Central memory CD8-positive, alpha-beta T cell (primary cell): Measurements from ENCODE around the gene EIF1AD.
A peak's percentile ranks its signal among the peaks of the same experiment; 100 is the strongest.

Experiments used
- ATAC-seq: fragments of 150-1000 bp; cut with Tn5 transposase; replicated peaks from 2 replicates; pipeline ENCODE4 v1.10.0; 2022; ENCODE audit warnings: mild to moderate bottlenecking, moderate FRiP score, moderate number of reproducible peaks; ENCODE audit not compliant: poor library complexity, severe bottlenecking; ENCODE audit errors: extremely low read depth
- DNase-seq, 2 donors: peaks; one replicate each; pipeline ENCODE4 v3.0.0; 2021; ENCODE audit warnings: low spot score in 2 of 2
- H3K27ac Mint-ChIP-seq: one replicate; pipeline ENCODE4 v1.8.0; 2022; ENCODE audit warnings: low read depth, mild to moderate bottlenecking, moderate library complexity, mixed read lengths
- H3K27me3 Mint-ChIP-seq: one replicate; pipeline ENCODE4 v1.8.0; 2022; ENCODE audit warnings: mixed read lengths
- H3K36me3 Mint-ChIP-seq: one replicate; pipeline ENCODE4 v1.8.0; 2022; ENCODE audit warnings: mild to moderate bottlenecking, moderate library complexity, mixed read lengths; ENCODE audit not compliant: insufficient read depth
- H3K4me1 Mint-ChIP-seq: one replicate; pipeline ENCODE4 v1.8.0; 2022; ENCODE audit warnings: mixed read lengths
- H3K4me3 Mint-ChIP-seq: one replicate; pipeline ENCODE4 v1.8.0; 2022; ENCODE audit warnings: mild to moderate bottlenecking, moderate library complexity, mixed read lengths
- H3K9me3 Mint-ChIP-seq: one replicate; pipeline ENCODE4 v1.8.0; 2022; ENCODE audit warnings: mixed read lengths

Gene EIF1AD

GRCh38 chr11:66007201-66007634, 5.3 kb upstream of the EIF1AD start:
- DNase-seq (no peak), ATAC-seq (no peak)
- Mint-ChIP-seq H3K36me3 (peaks cover 15% of the 10 kb centered on the region), H3K27ac (no peak overlapping the region), H3K9me3 (no peaks in the 10 kb centered on the region), H3K27me3 (no peaks in the 10 kb centered on the region), H3K4me3 (no peak overlapping the region), H3K4me1 (peaks cover 12% of the 10 kb centered on the region)

GRCh38 chr11:66006891-66007176, 4.9 kb upstream of the EIF1AD start:
- no peak for ATAC-seq
- Mint-ChIP-seq H3K27me3 (no peaks in the 10 kb centered on the region), H3K36me3 (peaks cover 19% of the 10 kb centered on the region), H3K4me3 (no peak overlapping the region), H3K27ac (no peak overlapping the region), H3K4me1 (peaks cover 16% of the 10 kb centered on the region), H3K9me3 (no peaks in the 10 kb centered on the region)
- no peak for DNase-seq

- DNase-seq (no peak), ATAC-seq (no peak)
- Mint-ChIP-seq H3K4me3 (no peak overlapping the region), H3K27ac (no peak overlapping the region), H3K9me3 (no peaks in the 10 kb centered on the region), H3K27me3 (no peaks in the 10 kb centered on the region), H3K36me3 (peaks cover 24% of the 10 kb centered on the region), H3K4me1 (peaks cover 21% of the 10 kb centered on the region)
Observed at GRCh38 chr11:66006134-66006890, 4.4 kb upstream of the EIF1AD start.

GRCh38 chr11:66004186-66004585, 2.2 kb upstream of the EIF1AD start:
- no peaks in the 10 kb centered on the region for H3K9me3 Mint-ChIP-seq
- DNase-seq: no peak
- no peak overlapping the region for H3K4me3 Mint-ChIP-seq
- ATAC-seq: no peak
- no peak overlapping the region for H3K27ac Mint-ChIP-seq
- peaks cover 32% of the 10 kb centered on the region for H3K36me3 Mint-ChIP-seq
- H3K27me3 Mint-ChIP-seq: no peaks in the 10 kb centered on the region
- peaks cover 32% of the 10 kb centered on the region for H3K4me1 Mint-ChIP-seq

GRCh38 chr11:66003291-66003690, 1.3 kb upstream of the EIF1AD start:
- Mint-ChIP-seq H3K36me3 (peaks cover 41% of the 10 kb centered on the region), H3K9me3 (no peaks in the 10 kb centered on the region), H3K27me3 (no peaks in the 10 kb centered on the region), H3K4me3 (peak overlapping the region; percentile 98), H3K4me1 (peaks cover 32% of the 10 kb centered on the region), H3K27ac (peak overlapping the region; percentile 98)
- DNase-seq: no peak
- ATAC-seq: no peak

GRCh38 chr11:66002648-66003225, 780 bp upstream of the EIF1AD start:
- H3K4me3 Mint-ChIP-seq: peak overlapping the region; percentile 98
- peak; percentile 65 for ATAC-seq
- no peaks in the 10 kb centered on the region for H3K27me3 Mint-ChIP-seq
- H3K9me3 Mint-ChIP-seq: no peaks in the 10 kb centered on the region
- H3K27ac Mint-ChIP-seq: peak overlapping the region; percentile 98
- H3K4me1 Mint-ChIP-seq: peaks cover 32% of the 10 kb centered on the region
- no peak for DNase-seq
- H3K36me3 Mint-ChIP-seq: peaks cover 43% of the 10 kb centered on the region

- H3K9me3 Mint-ChIP-seq: no peaks in the 10 kb centered on the region
- H3K4me3 Mint-ChIP-seq: no peak overlapping the region
- no peaks in the 10 kb centered on the region for H3K27me3 Mint-ChIP-seq
- peaks cover 21% of the 10 kb centered on the region for H3K4me1 Mint-ChIP-seq
- DNase-seq (no peak), ATAC-seq (no peak)
- peaks cover 51% of the 10 kb centered on the region for H3K36me3 Mint-ChIP-seq
- H3K27ac Mint-ChIP-seq: no peak overlapping the region
Observed at GRCh38 chr11:65997286-65997685, 4.7 kb downstream of the EIF1AD start.

GRCh38 chr11:65992056-65992455, 9.9 kb downstream of the EIF1AD start:
- Mint-ChIP-seq H3K27ac (no peak overlapping the region), H3K4me3 (no peak overlapping the region), H3K4me1 (peaks cover 7% of the 10 kb centered on the region), H3K27me3 (no peaks in the 10 kb centered on the region), H3K36me3 (peaks cover 18% of the 10 kb centered on the region), H3K9me3 (no peaks in the 10 kb centered on the region)
- DNase-seq (no peak), ATAC-seq (no peak)

- Mint-ChIP-seq H3K4me1 (peaks cover 7% of the 10 kb centered on the region), H3K27me3 (no peaks in the 10 kb centered on the region), H3K36me3 (peaks cover 8% of the 10 kb centered on the region), H3K9me3 (no peaks in the 10 kb centered on the region), H3K4me3 (no peak overlapping the region), H3K27ac (peak overlapping the region; percentile 42)
- peak; percentile 88 to 93 for DNase-seq
- peak; percentile 99 for ATAC-seq
Observed at GRCh38 chr11:65988791-65989592, 13.0 kb downstream of the EIF1AD start.

- H3K27me3 Mint-ChIP-seq: no peaks in the 10 kb centered on the region
- ATAC-seq: no peak
- no peak overlapping the region for H3K27ac Mint-ChIP-seq
- H3K4me3 Mint-ChIP-seq: no peak overlapping the region
- DNase-seq: no peak
- no peaks in the 10 kb centered on the region for H3K9me3 Mint-ChIP-seq
- peaks cover 6% of the 10 kb centered on the region for H3K36me3 Mint-ChIP-seq
- peaks cover 7% of the 10 kb centered on the region for H3K4me1 Mint-ChIP-seq
Observed at GRCh38 chr11:65987336-65987735, 14.6 kb downstream of the EIF1AD start.

GRCh38 chr11:65983589-65983987, 18.4 kb downstream of the EIF1AD start:
- no peaks in the 10 kb centered on the region for H3K27me3 Mint-ChIP-seq
- no peak overlapping the region for H3K27ac Mint-ChIP-seq
- H3K9me3 Mint-ChIP-seq: no peaks in the 10 kb centered on the region
- ATAC-seq (no peak), DNase-seq (no peak)
- no peaks in the 10 kb centered on the region for H3K4me1 Mint-ChIP-seq
- peaks cover 7% of the 10 kb centered on the region for H3K36me3 Mint-ChIP-seq
- H3K4me3 Mint-ChIP-seq: no peak overlapping the region

- H3K27me3 Mint-ChIP-seq: no peaks in the 10 kb centered on the region
- H3K4me3 Mint-ChIP-seq: no peak overlapping the region
- H3K27ac Mint-ChIP-seq: no peak overlapping the region
- no peaks in the 10 kb centered on the region for H3K9me3 Mint-ChIP-seq
- H3K36me3 Mint-ChIP-seq: peaks cover 5% of the 10 kb centered on the region
- ATAC-seq (no peak), DNase-seq (no peak)
- H3K4me1 Mint-ChIP-seq: no peaks in the 10 kb centered on the region
Observed at GRCh38 chr11:65982824-65983588, 19.0 kb downstream of the EIF1AD start.
